Measurements from ENCODE around the gene CDC42EP2.
"Not testable (repeated sequence)": the region's sequence is repeated elsewhere in the genome, so short reads cannot be mapped to it uniquely, and the experiment has no call there.

The CDC42EP2 gene

DNA sequence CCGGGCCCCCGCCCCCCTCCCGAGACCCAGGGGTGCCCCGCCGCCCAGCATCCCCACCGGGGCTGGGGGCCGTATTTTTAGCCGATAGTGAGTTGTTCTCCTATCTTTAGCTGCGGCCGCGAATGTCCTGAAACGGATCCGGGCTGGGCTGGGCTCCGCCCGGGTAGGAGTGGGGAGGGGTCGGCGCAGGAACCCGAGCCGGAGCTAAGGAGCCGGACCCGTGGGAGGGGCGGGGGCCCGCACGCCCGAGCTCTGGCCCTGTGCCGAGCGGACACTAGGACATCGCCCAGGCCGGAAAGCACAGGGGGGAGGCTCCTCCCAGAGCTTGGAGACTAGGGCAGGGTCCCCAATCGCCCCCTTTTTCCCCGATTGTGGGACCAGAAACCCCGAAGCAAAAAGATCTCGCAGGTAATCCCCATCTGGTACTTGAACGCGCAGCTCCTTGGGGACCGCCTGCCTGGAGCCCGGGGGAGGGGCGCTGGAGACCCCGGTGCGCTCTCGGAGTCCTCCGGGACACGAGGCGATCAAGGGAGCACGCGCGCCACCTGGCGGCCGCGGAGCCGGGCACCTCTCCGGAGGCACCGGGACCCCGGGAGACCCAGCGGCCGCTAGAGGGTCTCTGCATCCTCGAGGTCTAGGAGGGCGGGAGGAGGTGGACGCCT, 669 bp downstream of the CDC42EP2 start:
- peak; percentile 64 for DNase-seq

DNA sequence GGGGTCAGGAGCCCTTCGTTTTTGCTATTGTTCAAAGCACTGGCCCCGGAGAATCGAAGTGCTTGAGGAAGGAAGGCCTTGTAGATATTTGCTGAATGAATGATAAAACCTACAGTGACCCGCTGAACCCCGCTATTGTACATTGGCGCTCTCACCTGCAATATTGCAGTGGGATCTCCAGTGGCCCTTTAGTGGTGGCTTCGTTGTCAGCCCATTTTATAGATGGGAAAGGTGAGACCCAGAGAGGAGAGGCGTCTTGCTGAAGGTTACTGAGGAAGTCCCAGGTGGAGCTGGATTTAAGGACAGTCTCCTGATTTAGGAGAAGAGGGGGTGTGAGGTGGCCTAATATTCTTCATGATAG, 1.2 kb downstream of the CDC42EP2 start:
- no peak for DNase-seq
- in situ Hi-C loops (cut with HindIII; ENCODE audit: low pct_ligation_motif_present, low pct_unique_long_range_greater_than_20kb, low sequenced_read_pairs) = no loop called here

More for the DNA sequence above, 669 bp downstream of the CDC42EP2 start:
- in situ Hi-C loops (cut with HindIII; ENCODE audit: low pct_ligation_motif_present, low pct_unique_long_range_greater_than_20kb, low sequenced_read_pairs) = no loop called here

DNA sequence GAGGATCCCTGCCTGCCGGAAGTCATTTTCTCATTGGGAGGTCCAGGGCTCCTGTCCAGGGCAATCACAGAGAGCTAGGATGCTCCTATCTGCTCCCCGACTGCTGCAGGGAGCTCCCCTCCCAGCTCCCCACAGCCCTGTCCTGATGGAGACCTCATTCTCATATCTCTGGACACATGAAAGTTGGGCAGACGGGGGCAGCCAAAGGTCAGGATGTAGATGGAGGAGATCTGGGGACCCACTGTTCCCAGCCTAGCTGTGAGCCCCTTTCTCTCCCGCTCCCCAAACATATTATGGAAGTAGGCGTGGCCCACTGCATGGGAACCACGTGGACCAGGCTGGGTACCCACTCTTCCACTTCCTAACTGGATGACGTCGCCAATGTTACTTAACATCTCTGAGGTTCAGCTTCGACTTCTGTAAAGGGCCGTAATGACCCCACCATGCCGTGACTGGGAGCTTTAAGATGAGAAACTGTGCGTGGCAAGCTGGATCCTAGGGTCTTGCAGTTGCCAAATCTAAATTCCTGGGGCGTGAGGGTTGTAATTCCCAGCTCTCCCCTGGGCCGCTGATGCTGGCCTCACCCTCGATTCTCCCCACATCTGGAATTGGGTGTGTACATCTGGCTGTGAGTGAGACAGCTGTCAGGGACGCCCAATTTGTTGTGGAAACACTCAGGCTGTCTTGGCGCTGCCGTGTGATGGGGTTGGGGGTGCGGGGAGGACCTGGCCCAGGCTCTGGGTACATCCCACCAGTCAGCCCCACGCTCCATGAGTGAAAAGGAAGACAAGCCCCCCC, 1.8 kb downstream of the CDC42EP2 start:
- no peak for DNase-seq
- in situ Hi-C loops (cut with HindIII; ENCODE audit: low pct_ligation_motif_present, low pct_unique_long_range_greater_than_20kb, low sequenced_read_pairs) = no loop called here

DNA sequence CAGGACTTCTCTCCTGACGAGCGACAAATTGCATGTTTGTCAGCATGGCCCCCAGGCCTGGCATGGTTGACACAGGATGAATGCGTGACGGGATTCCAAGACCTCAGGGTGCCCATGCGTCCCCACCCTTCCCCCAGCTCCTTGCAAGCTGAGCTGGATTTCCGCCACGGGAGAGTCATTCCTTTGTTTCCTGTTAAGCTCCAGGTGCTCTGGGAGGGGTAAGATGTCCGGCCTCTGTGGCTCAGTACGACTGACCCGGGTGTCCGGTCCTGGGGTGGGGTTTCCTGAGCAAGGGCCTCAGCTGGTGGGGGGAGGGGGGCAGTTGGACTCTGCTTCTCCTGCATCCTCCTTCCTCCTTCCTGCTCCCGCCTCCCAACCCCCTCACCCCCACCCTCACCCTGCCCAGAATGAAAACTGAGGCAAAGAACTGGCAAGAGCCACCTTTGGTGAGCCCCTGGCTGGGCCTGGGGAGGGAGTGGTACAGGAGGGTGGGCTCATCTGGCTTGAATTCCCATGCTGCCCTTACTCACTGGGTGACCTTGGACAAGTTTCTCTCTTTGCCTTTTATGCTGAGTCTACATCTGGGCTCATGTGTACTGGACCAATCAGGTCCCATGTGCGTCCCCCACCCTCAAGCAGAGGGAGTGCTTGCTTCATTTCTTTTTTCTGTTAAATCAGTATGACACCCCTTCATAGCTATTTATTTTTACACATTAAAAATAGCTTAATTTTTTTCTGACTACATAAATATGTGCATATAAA, 2.5 kb downstream of the CDC42EP2 start:
- DNase-seq = no peak
- in situ Hi-C loops (cut with HindIII; ENCODE audit: low pct_ligation_motif_present, low pct_unique_long_range_greater_than_20kb, low sequenced_read_pairs) = no loop called here

DNA sequence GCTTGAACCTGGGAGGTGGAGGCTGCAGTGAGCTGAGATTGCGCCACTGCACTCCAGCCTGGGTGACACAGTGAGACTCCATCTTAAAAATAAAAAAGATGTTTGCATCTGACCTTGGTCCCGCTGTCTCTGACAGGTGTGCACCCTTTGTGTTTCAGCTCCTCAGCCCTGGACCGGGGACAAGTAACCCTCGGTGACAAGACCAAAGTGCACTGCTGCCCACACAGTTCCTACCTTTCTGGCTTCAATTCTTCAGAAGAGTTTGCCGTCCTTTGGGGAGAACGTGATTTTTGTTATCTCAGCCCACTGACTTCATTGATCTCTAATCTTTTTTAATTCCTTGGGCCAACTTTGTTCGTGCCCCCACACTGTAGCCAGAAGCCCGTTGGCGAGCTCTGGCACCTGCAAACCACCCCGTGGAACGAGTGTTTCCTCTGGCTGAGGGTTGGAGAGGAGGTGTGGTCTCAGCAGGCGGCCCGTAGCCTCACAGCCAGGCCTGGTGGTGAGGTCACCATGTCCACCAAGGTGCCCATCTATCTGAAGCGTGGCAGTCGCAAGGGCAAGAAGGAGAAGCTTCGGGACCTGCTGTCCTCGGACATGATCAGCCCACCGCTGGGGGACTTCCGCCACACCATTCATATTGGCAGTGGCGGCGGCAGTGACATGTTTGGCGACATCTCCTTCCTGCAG, 5.9 kb downstream of the CDC42EP2 start:
- no peak for DNase-seq
- in situ Hi-C loops (cut with HindIII; ENCODE audit: low pct_ligation_motif_present, low pct_unique_long_range_greater_than_20kb, low sequenced_read_pairs) = no loop called here

DNA sequence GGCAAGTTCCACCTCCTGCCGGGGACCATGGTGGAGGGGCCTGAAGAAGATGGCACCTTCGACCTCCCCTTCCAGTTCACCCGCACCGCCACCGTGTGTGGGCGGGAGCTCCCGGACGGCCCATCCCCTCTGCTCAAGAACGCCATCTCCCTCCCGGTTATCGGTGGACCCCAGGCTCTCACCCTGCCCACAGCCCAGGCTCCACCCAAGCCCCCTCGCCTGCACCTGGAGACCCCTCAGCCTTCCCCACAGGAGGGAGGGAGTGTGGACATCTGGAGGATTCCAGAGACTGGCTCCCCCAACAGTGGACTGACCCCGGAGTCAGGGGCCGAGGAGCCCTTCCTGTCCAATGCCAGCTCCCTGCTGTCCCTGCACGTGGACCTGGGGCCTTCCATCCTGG, 6.4 kb downstream of the CDC42EP2 start:
- DNase-seq = no peak
- in situ Hi-C loops (cut with HindIII; ENCODE audit: low pct_ligation_motif_present, low pct_unique_long_range_greater_than_20kb, low sequenced_read_pairs) = no loop called here

DNA sequence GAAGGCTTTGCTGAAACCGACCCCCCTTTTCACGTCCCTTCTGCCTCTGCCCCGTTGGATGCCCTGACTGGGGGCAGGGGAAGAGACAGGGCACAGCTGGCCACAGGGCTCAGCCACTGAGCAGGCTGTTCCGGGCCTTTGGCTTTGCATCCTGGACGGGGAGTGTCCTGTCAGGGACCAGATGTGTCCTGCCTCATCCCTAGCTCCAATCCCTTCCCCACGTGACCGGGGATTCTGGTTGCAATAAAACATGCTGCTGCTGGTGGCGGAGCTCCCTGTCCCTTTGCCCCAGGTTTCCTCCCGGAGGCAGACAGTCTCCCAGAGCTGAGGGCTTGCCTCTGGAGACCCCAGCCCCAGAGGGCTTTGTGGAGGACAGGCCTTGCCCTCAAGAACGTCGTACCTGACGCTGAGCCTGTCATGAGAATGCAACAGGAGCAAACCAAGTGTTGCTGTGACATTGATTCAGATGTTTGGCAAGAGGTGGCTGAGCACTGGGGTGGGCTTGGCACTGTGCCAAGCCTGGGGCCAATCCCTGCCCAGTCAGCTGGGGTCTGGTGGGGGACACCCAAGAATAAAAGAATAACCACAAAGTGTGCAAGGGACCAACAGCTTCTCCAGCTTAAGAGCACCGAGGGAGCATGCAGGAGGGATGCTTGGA, 7.3 kb downstream of the CDC42EP2 start:
- DNase-seq = no peak
- in situ Hi-C loops (cut with HindIII; ENCODE audit: low pct_ligation_motif_present, low pct_unique_long_range_greater_than_20kb, low sequenced_read_pairs) = no loop called here

DNA sequence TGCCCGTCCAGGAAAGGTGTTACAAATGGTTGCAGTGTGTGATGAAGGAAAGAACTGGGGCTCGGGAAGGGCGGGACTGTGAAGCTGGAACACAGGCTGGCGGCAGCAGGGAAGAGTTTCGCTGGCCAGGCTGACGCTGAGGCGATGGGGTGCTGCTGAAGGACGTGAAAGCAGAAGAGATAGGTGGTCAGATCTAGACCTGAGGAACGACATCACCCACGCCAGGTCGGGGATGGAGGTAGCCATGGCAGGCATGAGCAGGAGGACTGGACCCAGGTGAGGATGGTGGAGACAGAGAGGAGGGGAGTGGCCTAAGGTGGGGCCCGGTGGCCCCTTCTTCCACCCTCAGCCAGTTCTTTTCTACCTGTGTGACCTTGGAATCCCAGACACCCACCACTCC, 9.1 kb downstream of the CDC42EP2 start:
- in situ Hi-C loops (cut with HindIII; ENCODE audit: low pct_ligation_motif_present, low pct_unique_long_range_greater_than_20kb, low sequenced_read_pairs) = no loop called here
- no peak for DNase-seq

DNA sequence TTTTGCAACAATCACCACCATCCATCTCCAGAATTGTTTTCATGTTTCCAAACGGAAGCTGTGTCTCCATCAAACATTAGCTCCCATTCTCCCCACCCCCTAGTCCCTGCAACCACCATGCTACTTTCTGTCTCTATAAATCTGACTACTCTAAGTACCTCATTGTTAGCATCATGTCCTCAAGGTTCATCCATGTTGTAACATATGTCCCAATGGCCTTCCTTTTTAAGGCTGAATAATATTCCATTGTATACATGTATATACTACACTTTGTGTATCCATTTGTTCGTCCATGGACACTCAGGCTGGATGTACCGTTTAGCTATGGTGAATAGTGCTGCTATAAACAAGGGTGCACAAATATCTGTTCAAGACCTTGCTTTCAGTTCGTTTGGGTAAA, 10.8 kb downstream of the CDC42EP2 start:
- no peak for DNase-seq
- in situ Hi-C loops (cut with HindIII; ENCODE audit: low pct_ligation_motif_present, low pct_unique_long_range_greater_than_20kb, low sequenced_read_pairs) = no loop called here

DNA sequence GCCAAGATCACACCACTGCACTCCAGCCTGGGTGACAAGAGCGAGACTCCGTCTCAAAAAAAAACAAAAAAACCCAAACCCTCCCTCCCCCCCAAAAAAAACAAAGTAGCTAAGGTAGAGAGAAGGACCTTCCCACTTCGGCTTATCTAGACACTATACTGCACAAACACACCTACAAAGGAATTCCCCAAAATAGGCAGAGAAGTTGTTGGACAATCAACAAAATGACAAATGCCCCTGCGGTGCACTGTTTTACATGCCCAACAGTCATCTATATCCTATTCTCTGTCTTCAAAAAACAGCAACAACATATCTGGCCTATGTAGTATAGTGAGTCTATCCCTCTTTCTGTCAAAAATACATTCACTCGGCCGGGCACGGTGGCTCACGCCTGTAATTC, 12.4 kb downstream of the CDC42EP2 start:
- no peak for DNase-seq
- in situ Hi-C loops (cut with HindIII; ENCODE audit: low pct_ligation_motif_present, low pct_unique_long_range_greater_than_20kb, low sequenced_read_pairs) = no loop called here

DNA sequence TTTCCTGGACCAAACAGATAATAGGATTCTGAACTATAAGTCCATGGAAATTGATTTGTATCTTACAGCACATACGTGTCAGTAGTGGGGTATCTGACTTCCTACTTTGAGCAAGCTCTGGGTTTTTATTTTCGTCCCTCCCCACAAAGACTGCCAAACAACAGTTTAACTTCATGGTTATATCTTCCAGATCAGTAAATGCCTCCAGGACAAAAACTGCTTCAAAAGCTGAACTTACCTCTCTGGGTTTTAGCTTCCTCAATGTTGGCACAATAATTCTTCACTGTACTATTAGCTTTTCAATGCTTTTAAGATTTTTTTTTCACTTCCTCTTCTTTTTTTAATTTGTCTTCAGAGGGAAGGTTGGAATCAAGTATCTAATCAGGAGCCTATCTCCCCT, 14.8 kb downstream of the CDC42EP2 start:
- in situ Hi-C loops (cut with HindIII; ENCODE audit: low pct_ligation_motif_present, low pct_unique_long_range_greater_than_20kb, low sequenced_read_pairs) = no loop called here
- no peak for DNase-seq

DNA sequence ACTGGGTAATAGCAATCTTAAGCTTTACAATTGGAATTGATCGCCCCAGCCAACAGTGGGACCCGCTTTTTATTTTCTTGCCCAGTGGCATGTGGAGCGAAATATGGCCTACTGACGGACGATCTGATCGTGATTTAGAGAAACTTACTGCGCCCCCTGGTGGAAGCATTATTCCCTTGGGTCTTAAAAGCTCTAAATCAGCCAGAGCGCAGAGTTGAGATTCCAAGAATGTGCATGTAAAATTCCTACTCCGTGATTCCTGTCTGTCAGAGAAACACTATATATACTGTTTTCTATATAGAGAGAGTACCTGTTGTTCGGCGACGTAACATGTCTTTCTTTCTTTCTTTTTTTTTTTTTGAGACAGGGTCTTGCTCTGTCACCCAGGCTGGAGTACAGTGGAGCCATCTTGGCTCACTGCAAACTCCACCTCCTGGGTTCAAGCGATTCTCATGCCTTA, 15.3 kb downstream of the CDC42EP2 start:
- in situ Hi-C loops (cut with HindIII; ENCODE audit: low pct_ligation_motif_present, low pct_unique_long_range_greater_than_20kb, low sequenced_read_pairs) = no loop called here
- peak; percentile 84 for DNase-seq

DNA sequence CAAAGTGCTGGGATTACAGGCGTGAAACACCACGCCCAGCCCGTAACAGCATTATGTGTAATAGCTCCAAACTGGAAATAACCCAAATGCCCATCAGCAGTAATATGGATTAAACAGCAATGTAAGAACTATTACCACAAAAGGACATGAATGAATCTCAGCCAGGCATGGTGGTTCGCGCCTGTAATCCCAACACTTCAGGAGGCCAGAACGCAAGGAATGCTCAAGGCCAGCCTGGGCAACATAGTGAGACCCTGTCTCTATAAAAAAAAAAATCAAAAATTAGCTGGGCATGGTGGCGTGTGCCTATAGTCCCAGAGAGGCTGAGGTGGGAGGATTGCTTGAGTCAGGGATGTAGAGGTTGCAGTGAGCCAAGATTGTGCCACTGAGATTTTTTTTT, 15.9 kb downstream of the CDC42EP2 start:
- no peak for DNase-seq
- in situ Hi-C loops (cut with HindIII; ENCODE audit: low pct_ligation_motif_present, low pct_unique_long_range_greater_than_20kb, low sequenced_read_pairs) = no loop called here

DNA sequence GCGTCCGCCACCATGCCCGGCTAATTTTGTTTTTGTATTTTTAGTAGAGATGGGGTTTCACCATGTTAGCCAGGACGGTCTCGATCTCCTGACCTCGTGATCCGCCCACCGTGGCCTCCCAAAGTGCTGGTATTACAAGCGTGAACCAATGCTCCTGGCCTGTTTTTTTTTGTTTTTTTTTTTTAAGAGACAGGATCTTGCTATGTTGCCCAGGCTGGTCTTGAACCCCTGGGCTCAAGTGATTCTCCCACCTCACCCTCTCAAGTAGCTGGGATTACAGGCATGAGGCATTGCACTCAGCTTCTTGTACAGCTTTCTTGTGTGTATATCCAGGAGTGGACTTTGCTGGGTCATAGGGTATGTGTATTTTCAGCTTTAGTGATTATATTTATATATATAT, 17.9 kb downstream of the CDC42EP2 start:
- DNase-seq; in situ Hi-C loops (cut with HindIII; ENCODE audit: low pct_ligation_motif_present, low pct_unique_long_range_greater_than_20kb, low sequenced_read_pairs): not testable (repeated sequence)

DNA sequence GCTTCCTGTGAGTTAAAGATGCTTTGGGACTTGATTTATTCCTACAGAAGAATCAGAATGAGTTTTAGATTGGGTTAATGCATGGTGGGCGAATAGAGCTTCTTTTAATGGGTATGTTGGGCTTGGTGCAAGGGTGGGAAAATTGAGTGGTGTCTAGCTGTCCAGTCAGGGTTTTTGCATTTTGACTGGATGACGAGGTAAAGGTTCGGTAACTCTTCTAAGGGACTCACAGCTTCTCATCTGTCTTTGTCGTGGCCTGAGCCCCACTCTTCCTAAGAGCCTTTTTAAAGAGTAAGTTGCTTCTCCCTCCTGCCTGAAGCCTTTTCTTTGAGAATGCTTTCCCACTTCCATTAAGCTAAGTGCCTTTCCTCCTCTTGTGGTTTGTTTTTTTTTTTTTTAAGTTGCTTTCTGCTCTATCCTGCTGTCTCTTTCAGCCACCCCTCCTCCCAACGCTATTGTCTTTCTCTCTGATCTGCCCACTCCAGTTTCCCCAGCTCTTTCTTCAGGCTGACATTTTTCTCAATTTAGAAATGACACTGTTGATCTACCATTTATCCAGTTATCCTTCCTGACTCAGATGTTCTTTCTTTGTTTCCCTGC, 20.1 kb downstream of the CDC42EP2 start:
- no peak for DNase-seq
- in situ Hi-C loops (cut with HindIII; ENCODE audit: low pct_ligation_motif_present, low pct_unique_long_range_greater_than_20kb, low sequenced_read_pairs) = no loop called here

DNA sequence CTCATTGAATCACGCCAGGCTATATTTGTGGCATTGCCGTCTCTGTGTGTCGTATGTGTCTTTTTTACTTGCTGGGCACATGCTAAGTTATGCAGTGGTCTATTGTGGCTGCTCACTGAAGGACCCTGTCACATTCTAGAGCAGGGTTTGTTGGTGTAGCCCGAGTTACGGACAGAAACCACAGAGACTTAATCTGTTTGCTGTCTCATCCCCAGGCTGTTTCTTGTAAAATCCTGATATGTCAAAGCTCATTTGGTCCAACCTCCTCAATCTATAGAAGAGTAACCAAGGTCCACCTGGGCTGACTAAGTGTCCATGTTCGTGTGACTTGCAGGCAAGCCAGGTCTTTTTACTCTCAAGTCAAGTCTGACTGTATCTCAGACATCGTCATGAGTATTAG, 24.0 kb downstream of the CDC42EP2 start:
- in situ Hi-C loops (cut with HindIII; ENCODE audit: low pct_ligation_motif_present, low pct_unique_long_range_greater_than_20kb, low sequenced_read_pairs) = no loop called here
- DNase-seq = no peak

DNA sequence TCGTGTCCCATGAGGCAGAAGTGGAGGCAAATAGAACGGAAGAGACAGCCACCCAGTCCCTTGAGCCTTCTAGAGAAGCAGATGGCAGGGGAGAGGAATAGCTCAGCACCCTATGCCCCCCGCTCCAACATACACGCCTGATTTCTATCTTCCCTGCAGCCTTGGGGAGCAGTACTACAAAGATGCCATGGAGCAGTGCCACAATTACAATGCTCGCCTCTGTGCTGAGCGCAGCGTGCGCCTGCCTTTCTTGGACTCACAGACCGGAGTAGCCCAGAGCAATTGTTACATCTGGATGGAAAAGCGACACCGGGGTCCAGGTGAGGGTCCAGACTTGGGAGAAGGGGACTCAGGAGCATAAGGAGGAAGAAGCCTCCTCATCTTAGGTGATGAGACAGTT, 25.6 kb downstream of the CDC42EP2 start:
- in situ Hi-C loops (cut with HindIII; ENCODE audit: low pct_ligation_motif_present, low pct_unique_long_range_greater_than_20kb, low sequenced_read_pairs) = no loop called here
- DNase-seq = no peak

DNA sequence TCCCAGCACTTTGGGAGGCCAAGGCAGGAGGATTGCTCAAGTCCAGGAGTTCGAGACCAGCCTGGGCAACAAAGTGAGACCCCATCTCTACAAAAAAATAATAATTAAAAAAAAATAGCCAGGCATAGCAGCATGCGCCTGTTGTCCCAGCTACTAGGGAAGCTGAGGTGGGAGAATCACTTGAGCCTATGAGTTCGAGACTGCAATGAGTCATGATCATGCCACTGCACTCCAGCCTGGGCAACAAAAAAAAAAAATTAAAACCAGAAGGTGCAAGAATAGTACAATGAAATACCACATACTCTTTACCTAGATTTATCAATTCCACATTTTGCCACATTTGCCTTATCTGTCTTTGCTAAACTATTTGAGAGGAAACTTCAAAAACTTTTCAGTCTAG, 27.2 kb downstream of the CDC42EP2 start:
- DNase-seq = no peak
- in situ Hi-C loops (cut with HindIII; ENCODE audit: low pct_ligation_motif_present, low pct_unique_long_range_greater_than_20kb, low sequenced_read_pairs) = no loop called here

All from ACHN (cell line).